ENCODE results near the gene DSCAM.
A peak's percentile ranks its signal among the peaks of the same experiment; 100 is the strongest.

DSCAM gene

DNA sequence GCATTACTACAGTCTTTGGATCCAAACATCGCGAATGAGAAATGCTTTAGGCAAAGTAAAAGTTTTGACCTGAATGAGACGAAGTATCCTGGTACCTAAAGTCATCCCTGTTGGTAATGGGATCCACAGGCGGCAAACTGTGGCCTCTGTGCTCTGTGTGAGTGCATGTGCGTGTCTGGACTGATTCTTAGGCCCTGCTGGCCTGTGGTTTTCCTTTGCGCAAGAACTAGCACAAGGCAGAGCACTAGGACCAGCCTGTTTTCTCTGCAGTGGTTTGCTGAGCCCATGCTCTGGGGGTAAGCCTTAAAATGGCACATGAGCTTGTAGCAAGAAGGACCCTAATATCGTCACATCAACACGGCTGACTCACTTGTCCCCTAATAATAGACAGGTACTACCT lies 251.2 kb downstream of the DSCAM start:
- DNase-seq = no peak

DNA sequence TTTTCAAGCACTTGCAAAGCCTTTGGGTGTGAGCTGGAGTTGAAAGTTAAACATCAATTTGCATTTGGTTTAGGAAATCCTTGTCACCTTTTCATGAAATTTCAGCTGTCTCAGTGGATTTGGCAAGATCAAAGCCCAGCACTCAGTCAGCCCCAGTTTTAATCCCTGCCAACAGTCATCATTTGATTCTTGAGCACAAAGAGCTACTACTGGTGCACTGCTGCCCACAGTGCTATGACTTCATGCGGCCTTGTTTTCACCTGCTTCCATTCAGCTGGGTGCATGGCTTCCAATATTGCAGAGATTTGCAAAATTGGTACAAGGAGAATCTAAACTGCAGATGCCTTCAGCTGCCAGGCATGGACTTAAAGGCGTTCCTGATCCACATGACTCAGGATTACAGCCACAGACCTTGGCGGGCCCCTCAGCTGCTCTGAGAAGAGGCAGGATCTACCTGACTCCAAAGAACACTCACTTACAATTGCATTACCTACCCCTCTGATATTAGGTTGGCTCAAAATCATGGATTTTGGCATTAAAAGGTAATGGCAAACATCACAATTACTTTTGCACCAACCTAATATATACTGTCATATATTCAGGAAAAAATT lies 259.1 kb downstream of the DSCAM start:
- no peak for DNase-seq

DNA sequence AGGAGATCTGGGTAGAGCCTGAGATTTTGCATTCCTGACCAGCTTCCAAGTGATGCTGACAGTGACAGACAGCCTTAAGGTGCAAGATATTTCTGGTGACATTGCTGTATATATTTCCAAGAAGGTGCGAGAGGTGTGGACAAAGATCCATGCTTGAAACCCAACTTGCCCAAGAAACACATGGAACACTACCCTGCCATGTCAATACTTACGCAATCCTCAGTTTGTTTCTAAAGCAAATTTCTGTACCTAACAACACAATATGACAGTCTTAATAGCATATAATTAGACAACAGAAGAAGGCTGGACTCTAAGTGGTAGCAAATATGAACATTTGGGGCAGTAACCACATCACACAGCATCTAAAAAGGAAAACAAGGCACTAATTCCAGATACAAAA lies 260.4 kb downstream of the DSCAM start:
- DNase-seq = no peak

- no peak for DNase-seq
Measured at GRCh38 chr21:40577285-40578043, 269.5 kb downstream of the DSCAM start.

- no peak for DNase-seq
Measured at GRCh38 chr21:40575976-40576375, 271.0 kb downstream of the DSCAM start.

GRCh38 chr21:40569357-40569756 lies 277.6 kb downstream of the DSCAM start:
- no peak for DNase-seq

DNA sequence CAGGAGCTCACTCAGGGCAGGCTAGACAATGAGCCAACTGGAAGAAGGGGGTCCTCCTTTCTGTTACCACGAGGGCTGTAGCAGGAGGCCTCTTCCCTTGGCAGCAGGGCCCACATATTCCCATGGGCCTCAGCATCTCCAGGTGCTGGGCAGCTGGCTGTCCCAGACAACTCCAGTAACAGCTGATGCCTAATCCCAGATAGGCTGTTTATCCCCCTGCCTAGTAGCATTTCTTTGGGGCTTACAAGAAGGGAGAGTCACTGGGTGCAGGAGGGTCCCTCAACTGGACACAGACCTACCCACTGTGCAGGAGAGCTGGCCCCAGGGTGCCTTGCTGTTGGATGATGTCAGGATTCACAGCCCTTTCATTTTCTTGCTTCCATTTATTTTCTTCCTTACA lies 278.2 kb downstream of the DSCAM start:
- DNase-seq = no peak

GRCh38 chr21:40567501-40567900 lies 279.5 kb downstream of the DSCAM start:
- no peak for DNase-seq

DNA sequence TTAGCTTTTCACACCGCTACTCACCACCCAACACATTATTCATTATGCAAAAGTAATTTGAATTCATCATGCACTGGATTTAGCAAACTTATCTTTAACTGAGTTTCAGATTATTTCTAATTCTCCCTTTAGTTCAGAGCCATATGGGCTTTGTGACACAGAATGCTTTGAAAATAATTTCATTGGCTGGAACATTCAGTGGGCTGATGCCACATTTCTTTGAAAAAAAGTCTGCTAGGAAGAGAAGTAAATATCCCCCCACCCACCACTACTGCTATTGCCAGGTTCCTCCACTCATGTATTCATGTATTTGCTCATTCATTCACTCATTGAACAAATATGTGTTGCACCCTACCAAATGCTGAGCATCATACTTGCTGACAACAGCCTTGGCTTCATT lies 280.5 kb downstream of the DSCAM start:
- no peak for DNase-seq

DNA sequence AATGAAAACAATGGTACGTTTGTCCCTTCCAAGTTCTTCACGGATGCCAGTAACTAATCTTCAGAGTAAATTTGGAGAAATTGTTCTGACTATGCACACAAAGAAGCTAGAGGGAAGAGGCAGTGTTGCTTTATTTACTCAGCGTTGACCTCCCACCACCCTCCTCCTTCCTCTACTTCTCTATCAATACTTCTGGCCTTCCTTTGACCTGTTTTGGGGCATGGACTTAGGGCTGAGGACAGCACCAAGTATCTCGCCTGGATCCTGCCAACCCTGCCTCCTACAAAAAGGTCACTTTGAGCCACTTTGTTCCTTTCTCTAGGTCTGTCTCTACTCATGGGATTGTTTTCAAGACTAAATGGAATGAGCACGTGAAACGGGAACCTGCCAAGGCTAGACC lies 282.6 kb downstream of the DSCAM start:
- DNase-seq = no peak

- DNase-seq = peak in 2 of 3 donors; percentile 22 to 36
Measured at GRCh38 chr21:40563900-40564299, 283.1 kb downstream of the DSCAM start.

DNA sequence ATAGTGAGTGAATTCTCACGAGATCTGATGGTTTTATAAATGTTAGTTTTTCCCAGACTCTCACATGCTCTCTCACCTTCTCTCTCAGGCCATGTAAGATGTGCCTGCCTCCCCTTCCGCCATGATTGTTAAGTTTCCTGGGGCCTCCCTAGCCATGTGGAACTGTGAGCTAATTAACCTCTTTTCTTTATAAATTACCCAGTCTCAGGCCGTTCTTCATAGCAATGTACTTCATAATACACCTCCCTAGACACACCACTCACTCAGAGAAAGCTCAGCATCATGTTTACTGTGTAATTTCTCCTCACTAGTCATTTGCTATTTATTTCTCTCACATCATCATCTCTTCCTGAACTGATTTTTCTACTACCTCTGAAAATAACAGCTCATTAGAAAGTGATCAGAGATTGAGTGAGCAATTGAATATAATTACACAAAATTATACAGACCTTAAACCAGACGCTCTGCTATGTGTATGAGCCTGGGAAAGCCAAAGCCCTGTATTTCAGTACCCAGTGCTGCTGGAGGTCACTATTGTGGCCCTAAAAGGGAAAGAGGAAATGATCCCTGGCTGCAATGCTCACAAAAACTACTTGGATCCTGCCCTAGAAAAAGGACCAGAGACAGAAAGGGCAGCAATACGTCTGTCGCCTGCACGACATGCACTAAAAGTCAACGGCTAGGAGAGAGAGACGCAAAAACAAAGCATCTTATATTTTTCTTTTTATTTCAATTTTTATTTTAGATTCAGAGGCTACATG lies 284.5 kb downstream of the DSCAM start:
- DNase-seq = no peak

DNA sequence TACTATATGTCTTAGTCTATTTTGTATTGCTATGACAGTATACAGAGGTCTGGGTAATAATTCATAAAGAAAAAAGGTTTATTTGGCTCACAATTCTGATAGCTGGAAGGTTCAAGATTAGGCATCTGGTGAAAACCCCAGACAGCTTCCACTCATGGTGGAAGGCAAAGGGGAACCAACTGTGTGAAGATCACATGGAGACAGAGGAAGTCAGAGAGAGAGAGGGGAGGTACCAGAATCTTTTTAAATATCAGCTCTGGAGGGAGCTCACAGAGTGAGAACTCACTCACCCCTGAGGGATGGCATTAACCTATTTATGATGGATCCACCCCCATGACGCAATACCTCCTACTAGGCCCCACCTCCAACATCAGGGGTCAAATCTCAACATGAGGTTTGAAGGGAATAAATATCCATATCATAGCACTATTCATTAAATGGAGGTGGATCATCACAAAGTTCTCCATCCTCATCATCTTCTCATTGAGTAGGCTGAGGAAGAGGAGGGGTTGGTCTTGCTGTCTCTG lies 290.5 kb downstream of the DSCAM start:
- peak; percentile 13 to 31 (median 27) for DNase-seq

- no peak for DNase-seq
Measured at GRCh38 chr21:40555021-40555528, 291.9 kb downstream of the DSCAM start.

DNA sequence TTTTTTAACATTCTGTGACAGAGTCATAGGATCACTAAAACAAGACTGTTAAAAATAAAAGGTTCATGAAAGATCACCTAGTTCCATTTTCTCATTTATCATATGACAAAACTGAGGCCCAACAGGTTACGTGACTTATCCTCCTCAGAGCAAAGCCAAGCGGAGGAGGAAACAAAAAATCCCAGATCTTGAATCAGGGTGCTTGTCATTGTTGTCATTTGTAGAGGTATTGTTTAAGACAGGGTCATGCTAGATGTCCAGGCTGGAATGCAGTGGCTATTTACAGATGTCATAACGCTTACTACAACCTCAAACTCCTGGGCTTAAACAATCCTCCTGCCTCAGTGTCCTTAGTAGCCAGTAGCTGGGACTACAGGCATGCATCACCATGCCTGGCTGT lies 293.2 kb downstream of the DSCAM start:
- DNase-seq = no peak

- DNase-seq = no peak
Measured at GRCh38 chr21:40547906-40548513, 298.9 kb downstream of the DSCAM start.

DNA sequence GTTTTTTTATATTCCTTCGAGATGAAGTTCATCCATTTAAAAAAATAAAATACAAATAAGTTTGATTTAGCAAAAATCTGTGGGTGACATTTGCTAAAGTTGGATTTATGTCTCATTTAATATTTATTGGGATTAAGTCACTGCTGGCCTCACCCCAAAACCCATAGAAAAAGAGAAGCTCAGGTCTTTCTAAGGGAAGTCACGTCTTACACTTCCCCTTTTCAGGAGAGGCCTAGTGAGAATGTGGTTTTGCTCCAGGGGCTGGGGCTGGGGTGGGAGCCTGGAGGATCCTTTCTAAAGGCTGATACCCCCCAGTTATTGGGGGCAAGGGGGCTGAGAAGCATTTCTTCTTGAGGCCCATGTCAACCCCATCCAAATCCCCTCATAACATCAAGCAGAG lies 300.3 kb downstream of the DSCAM start:
- DNase-seq = peak; percentile 56 to 65 (median 63)

DNA sequence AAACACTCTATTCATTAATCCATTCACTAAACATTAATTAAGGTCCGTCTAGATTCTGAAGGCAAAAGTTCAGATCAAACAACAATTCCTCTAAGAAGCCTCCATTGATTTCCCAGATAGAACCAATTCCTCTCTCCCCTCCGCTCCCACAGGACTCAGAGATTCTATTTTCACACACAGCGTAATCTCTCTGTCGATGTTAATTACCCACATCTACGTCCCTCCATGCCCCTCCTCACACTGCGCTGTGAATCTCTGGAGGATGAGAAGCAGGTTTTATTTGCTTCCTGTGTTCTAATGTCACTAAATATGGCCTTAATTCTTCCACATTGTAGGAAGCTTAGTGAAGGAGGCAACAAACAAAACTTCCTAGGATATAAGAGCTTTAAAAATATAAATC lies 306.7 kb downstream of the DSCAM start:
- no peak for DNase-seq

- no peak for DNase-seq
Measured at GRCh38 chr21:40534886-40535285, 312.1 kb downstream of the DSCAM start.

GRCh38 chr21:40531431-40532110 lies 315.4 kb downstream of the DSCAM start:
- no peak for DNase-seq

GRCh38 chr21:40531016-40531415 lies 315.9 kb downstream of the DSCAM start:
- DNase-seq = no peak

- DNase-seq = no peak
Measured at GRCh38 chr21:40517646-40518045, 329.3 kb downstream of the DSCAM start.
